ENCODE results near the gene GPR143. TPM values are rescaled to one million over a fixed set of nuclear protein-coding genes. Genes with fewer than 3 reads are reported as not detected.
A peak's percentile ranks its signal among the peaks of the same experiment; 100 is the strongest.

GPR143 gene
- total and polyA plus RNA-seq, 2 experiments from 2014 or later, result 3.2 to 9.8 TPM

DNA sequence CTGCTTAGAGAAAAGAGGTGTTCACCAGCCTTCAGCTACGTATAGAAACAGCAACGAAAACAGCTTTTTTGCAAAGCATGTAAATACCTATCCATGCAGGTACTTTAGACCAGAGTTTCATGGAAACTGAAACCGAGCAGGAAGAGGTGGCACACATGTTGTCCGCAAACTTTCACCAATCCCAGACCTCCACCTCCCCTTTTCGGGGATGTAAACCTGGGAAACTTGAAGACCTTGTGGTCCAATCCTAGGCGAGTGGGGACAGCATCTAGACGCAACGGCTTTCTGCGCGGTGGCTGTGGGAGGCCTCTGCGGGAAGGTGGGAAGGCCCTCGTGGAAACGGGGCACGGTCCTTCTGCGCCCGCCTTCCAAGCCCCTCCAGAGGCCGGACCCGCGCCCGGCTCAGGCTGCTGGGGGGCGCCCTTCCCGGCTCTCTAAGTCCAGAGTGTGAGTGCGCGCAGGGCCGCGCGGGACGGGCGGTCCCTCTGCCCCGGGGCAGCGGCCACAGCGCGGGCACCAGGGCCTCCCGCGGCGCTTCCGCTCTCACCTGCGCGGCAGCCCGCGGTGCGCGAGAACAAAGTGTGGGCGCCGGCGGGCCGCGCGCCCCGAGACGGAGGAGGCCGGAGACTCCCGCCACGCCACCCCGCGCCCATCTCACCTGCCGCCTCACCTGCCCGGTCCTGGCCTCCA lies 19.8 kb upstream of the GPR143 start:
- H3K27ac ChIP-seq, result peak overlapping the region; percentile 43
- H3K4me3 ChIP-seq, result peak overlapping the region; percentile 26
- H4K20me1 ChIP-seq (ENCODE audit: insufficient read depth, poor library complexity, severe bottlenecking), result no peaks in the 10 kb centered on the region
- H3K9me2 ChIP-seq (replicated peaks; ENCODE audit: insufficient read depth), result no peaks in the 10 kb centered on the region
- H3K79me2 ChIP-seq, result peaks cover 24% of the 10 kb centered on the region
- H3K4me2 ChIP-seq, result peak overlapping the region; percentile 68
- H3K4me1 ChIP-seq (ENCODE audit: insufficient read depth), result peaks cover 8% of the 10 kb centered on the region
- H2AFZ ChIP-seq, result no peak overlapping the region
- no peak for TF ChIP-seq EZH2phosphoT487 (IDR thresholded peaks at IDR 0.05; ENCODE audit: low read depth, severe bottlenecking, unreplicated experiment)
- TF ChIP-seq, protein P1, sequence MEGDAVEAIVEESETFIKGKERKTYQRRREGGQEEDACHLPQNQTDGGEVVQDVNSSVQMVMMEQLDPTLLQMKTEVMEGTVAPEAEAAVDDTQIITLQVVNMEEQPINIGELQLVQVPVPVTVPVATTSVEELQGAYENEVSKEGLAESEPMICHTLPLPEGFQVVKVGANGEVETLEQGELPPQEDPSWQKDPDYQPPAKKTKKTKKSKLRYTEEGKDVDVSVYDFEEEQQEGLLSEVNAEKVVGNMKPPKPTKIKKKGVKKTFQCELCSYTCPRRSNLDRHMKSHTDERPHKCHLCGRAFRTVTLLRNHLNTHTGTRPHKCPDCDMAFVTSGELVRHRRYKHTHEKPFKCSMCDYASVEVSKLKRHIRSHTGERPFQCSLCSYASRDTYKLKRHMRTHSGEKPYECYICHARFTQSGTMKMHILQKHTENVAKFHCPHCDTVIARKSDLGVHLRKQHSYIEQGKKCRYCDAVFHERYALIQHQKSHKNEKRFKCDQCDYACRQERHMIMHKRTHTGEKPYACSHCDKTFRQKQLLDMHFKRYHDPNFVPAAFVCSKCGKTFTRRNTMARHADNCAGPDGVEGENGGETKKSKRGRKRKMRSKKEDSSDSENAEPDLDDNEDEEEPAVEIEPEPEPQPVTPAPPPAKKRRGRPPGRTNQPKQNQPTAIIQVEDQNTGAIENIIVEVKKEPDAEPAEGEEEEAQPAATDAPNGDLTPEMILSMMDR (IDR thresholded peaks at IDR 0.05; ENCODE audit: poor library complexity), result no peak
- 54% methylated on average over 52 of the region's 58 CpGs for WGBS (ENCODE audit: low lambda C conversion rate, missing lambda C conversion rate)
- no peaks in the 10 kb centered on the region for H3K36me3 ChIP-seq (replicated peaks; ENCODE audit: insufficient read depth, low read depth)
- peak; percentile 25 for DNase-seq (ENCODE audit: low spot score)
- H3K9me3 ChIP-seq (ENCODE audit: low read depth), result no peaks in the 10 kb centered on the region
- no peaks in the 10 kb centered on the region for H3K27me3 ChIP-seq

DNA sequence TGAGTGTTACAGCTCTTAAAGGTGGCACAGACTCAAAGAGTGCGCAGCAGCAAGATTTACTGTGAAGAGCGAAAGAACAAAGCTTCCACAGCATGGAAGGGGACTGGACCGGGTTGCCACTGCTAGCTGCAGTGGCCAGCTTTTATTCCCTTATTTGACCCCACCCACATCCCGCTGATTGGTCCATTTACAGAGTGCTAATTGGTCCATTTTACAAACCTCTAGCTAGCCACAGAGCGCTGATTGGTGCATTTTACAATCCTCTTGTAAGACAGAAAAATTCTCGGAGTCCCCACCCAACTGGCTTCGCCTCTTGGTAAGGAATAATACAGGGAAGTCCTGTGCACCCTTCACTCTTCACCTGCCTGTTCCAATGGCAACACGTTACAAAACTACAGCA lies 18.7 kb upstream of the GPR143 start:
- Histone ChIP-seq H3K36me3 (replicated peaks; ENCODE audit: insufficient read depth, low read depth) (no peaks in the 10 kb centered on the region), H3K27me3 (no peaks in the 10 kb centered on the region), H4K20me1 (ENCODE audit: insufficient read depth, poor library complexity, severe bottlenecking) (no peaks in the 10 kb centered on the region), H3K4me2 (no peak overlapping the region), H3K27ac (no peak overlapping the region), H3K9me3 (ENCODE audit: low read depth) (no peaks in the 10 kb centered on the region), H3K4me1 (ENCODE audit: insufficient read depth) (peaks cover 3% of the 10 kb centered on the region), H3K79me2 (peaks cover 14% of the 10 kb centered on the region), H3K9me2 (replicated peaks; ENCODE audit: insufficient read depth) (no peaks in the 10 kb centered on the region), H2AFZ (no peak overlapping the region), H3K4me3 (no peak overlapping the region)
- TF ChIP-seq, protein P1 (IDR thresholded peaks at IDR 0.05; ENCODE audit: poor library complexity), result no peak
- no peak for TF ChIP-seq EZH2 (IDR thresholded peaks at IDR 0.05; ENCODE audit: borderline replicate concordance)
- TF ChIP-seq EZH2phosphoT487 (IDR thresholded peaks at IDR 0.05; ENCODE audit: low read depth, severe bottlenecking, unreplicated experiment), result no peak
- 72% methylated on average over 8 of the region's 8 CpGs for WGBS (ENCODE audit: low lambda C conversion rate, missing lambda C conversion rate)
- DNase-seq (ENCODE audit: low spot score), result no peak

DNA sequence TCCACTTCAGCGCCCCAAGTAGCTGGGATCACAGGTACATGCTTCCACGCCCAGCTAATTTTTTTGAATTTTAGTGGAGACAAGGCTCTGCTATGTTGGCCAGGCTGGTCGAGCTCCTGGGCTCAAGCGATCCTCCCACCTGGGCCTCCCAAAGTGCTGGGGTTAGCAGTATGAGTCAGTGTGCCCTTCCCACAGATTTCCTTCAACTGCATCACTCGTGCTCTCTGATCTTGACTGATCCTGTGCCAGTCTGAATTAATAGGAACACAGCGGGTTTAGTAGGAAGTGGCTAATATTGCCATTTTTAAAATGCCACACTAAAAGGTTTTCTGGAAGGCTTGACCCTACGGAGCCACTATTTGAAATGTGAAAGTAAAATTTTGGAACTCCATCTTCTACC lies 16.3 kb upstream of the GPR143 start:
- no peak overlapping the region for H3K27ac ChIP-seq
- no peaks in the 10 kb centered on the region for H3K9me2 ChIP-seq (replicated peaks; ENCODE audit: insufficient read depth)
- no peak overlapping the region for H2AFZ ChIP-seq
- no peaks in the 10 kb centered on the region for H3K4me1 ChIP-seq (ENCODE audit: insufficient read depth)
- WGBS (ENCODE audit: low lambda C conversion rate, missing lambda C conversion rate), result 77% methylated on average over 7 of the region's 7 CpGs
- no peaks in the 10 kb centered on the region for H3K9me3 ChIP-seq (ENCODE audit: low read depth)
- TF ChIP-seq, protein P1 (IDR thresholded peaks at IDR 0.05; ENCODE audit: poor library complexity), result no peak
- TF ChIP-seq EZH2phosphoT487 (IDR thresholded peaks at IDR 0.05; ENCODE audit: low read depth, severe bottlenecking, unreplicated experiment), result no peak
- no peak for TF ChIP-seq EZH2 (IDR thresholded peaks at IDR 0.05; ENCODE audit: borderline replicate concordance)
- no peaks in the 10 kb centered on the region for H3K36me3 ChIP-seq (replicated peaks; ENCODE audit: insufficient read depth, low read depth)
- H4K20me1 ChIP-seq (ENCODE audit: insufficient read depth, poor library complexity, severe bottlenecking), result no peaks in the 10 kb centered on the region
- H3K79me2 ChIP-seq, result no peaks in the 10 kb centered on the region
- no peaks in the 10 kb centered on the region for H3K27me3 ChIP-seq
- no peak overlapping the region for H3K4me2 ChIP-seq
- no peak overlapping the region for H3K4me3 ChIP-seq
- no peak for DNase-seq (ENCODE audit: low spot score)

Data from hepatocyte (in vitro differentiated cells).